Measurements from ENCODE around the gene CCDC85C. TPM values are rescaled to one million over a fixed set of nuclear protein-coding genes. Genes with fewer than 3 reads are reported as not detected.
A peak's percentile ranks its signal among the peaks of the same experiment; 100 is the strongest.

CCDC85C gene
- total RNA-seq, 1 donor from 2014 or later = 9.7 TPM

DNA sequence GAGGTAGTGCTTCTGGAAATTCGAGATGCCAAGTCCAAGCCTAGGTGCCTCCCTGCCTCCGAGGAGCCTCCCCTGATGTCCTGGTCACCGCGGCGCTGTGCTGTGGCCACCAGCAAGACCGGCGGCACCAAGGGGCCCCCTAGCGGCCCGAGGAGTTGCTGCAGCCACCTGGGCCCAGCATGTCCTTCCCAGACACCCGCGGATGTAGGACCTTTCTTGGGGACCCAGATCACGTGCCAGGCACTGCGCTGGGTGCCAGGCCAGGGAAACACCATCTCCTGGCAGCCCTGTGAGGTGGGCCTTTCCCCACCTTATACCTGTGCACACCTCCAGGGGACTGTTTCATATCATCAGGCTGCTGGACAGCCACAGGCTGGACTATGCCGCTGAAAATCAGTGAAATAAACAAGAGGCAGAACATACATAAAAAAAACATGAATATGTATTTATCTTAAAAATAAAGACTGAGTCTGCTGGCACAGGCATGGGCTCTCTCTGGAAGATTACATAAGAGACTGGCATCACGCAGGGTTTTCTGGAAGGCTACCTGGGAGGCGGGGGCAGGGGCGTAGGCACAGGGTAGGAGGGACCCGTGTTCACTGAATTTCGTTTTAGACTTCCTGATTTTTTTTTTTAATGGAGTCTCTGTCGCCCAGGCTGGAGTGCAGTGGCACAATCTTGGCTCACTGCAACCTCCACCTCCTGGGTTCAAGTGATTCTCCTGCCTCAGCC, 25.0 kb upstream of the CCDC85C start:
- DNase-seq = peak; percentile 73

DNA sequence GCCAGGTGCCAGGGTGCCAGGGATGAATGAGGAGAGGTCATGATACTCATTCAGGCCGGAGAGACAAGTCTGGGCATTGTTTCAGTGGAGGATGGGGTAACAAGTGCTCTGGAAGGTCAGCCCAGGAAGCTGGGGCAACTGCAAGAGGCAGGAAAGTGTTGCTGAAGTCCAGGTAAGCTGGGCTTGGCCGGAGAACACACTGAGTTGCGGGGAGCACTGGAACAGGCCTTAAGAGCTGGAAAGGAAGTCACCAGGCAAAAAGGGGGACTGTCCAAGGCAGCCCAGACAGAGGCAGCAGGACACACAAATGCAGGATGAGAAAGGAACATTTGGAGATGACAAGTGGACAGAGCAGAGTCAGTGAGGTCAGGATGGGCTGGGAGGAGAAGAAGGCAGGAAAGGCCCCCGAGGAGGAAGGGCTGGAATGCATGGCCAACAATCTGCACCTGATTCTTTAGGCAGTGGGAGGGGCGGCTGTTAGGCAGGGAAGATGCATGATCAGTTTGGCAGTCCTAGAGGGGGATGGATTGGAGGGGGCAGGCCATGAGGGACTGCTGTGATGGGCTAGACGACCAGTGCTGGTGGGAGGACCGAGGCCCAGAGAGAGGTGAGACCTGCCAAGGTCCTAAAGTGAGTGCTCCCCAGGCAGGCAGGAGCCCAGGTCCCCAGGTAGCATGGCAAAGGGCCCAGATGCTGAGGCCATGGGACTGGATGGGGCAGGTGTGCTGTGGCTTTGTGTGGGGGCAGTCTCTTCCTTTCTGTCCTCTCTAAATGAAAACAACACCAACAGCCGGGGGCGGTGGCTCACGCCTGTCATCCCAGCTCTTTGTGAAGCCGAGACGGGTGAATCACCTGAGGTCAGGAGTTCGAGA, 23.7 kb upstream of the CCDC85C start:
- no peak for DNase-seq

- DNase-seq = no peak
These were observed 23.1 kb upstream of the CCDC85C start for GRCh38 chr14:99627100-99627499.

GRCh38 chr14:99626041-99626648, 22.1 kb upstream of the CCDC85C start:
- no peak for DNase-seq

- no peak for DNase-seq
These were observed 21.5 kb upstream of the CCDC85C start for GRCh38 chr14:99625476-99625875.

GRCh38 chr14:99624971-99625370, 21.0 kb upstream of the CCDC85C start:
- no peak for DNase-seq

- no peak for DNase-seq
These were observed 20.0 kb upstream of the CCDC85C start for GRCh38 chr14:99624024-99624423.

DNA sequence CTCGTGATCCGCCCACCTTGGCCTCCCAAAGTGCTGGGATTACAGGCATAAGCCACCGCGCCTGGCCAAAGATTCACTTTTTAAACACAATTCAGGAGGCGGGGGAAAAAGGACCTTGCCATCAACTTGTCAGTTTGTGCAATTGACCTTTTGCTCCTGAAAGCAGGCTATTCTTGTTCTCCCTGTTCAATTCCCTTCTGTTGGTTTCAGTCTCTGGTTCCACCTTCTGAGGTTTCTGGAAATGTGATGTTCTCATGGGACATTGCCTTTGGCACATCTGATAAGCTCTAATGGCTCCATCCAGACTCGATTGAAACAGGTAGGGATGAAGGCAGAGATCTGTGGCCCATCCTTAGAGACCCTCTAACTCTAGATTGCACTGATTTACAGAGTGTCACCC, 17.9 kb upstream of the CCDC85C start:
- no peak for DNase-seq

DNA sequence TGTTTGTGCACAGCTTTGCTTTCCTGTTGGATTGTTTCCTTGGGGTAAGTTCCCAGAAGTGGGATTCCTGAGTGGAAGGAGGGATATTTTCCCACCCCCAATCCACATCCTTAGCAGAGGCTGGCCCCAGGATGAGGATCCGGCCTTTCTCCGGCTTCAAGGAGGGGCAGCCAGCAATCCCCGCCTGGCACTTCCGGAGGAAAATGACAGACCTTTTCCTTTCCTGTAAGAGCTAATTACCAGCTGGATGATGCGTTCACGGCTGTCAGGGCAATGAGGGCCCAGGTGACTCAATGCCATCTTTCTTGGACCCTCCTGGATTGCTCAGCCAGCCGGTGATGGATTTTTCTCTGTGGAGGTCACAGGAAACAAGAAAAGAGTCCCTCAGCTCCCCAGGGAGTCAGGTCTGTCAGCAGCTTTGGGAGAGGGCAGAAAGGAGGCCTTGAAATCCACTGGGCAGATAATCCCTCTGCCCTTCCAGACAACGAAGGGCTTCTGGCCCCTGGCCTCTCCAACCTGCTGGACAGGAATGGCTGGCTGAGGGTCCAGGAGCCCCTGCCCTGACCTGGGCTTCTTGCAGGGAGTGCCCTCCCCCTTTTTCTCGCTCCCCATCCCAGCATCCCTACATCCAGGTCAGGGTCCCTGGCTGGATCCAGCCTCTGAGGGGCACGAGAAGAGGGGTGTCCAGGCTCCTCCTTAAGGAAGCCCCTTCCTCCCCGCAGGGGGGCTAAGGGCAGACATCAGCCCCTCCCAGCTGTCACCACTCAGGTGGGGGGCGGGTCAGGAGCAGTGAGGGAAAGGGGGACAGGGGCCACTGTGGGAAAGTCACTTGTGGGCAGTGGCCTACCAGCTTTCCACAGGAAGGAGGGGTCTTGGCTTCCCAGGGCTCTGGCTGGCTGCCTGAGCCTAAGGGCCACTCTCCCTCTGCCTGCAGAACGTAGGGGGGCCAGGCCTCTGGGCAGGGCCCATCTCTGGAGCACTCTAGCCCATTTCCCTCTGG, 16.1 kb upstream of the CCDC85C start:
- DNase-seq = no peak

GRCh38 chr14:99616832-99617800, 13.1 kb upstream of the CCDC85C start:
- DNase-seq = no peak

DNA sequence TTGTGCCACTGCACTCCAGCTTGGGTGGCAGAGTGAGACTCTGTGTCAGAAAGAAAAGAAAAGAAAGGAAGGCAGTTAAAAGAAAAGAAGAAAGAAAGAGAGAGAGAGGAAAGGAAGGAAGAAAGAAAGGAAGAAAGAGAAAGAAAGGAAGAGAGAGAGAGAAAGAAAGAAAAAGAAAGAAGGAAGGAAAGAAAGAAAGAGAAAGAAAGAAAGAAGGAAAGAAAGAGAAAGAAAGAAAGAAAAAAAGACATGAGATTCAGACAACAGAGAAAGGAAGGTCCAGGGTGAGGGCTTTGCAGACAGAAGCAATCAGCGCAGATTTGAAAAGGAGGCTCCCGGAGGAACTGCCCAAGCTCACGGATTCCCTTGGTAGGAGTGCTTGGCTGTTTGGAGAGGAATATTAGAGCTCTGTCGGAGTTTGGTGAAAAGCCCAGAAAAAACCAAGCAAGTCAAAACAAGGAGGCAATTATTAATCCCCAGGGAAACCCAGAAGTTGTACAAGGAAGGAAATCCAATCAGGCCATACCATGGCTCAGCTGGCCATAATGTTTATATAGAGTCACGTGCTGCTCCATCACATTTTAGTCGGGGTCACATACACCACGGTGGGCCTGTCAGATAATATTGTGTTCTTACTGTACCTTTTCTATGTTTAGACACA, 11.6 kb upstream of the CCDC85C start:
- DNase-seq = no peak

DNA sequence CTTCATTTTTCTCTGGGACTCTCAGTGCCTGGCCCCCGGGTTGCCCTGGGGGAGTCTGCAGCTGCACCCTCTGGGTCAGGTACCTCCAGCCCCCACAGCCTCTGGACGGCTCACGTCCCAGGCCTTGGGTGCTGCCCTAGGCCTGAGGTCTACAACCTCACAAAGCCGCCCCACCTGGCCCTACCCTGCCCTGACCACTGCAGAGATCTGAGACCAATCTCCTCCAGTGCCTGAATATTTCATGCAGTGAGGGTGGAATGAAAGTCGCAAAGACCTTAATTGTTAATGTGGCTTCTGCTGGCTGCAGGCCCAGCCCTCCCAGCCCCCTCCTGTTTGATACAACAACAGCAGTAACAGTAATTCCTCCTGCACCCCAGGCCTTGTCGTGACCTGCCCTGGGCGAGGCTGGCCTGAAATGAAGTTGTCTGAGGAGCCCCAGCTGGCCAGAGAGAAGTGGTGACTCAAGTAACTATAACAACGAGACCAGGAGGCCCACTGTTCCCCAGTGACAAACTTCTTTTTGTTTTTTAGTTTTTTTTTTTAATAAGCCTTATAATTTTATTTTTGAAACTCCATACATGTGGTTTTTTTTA, 8.8 kb upstream of the CCDC85C start:
- no peak for DNase-seq

DNA sequence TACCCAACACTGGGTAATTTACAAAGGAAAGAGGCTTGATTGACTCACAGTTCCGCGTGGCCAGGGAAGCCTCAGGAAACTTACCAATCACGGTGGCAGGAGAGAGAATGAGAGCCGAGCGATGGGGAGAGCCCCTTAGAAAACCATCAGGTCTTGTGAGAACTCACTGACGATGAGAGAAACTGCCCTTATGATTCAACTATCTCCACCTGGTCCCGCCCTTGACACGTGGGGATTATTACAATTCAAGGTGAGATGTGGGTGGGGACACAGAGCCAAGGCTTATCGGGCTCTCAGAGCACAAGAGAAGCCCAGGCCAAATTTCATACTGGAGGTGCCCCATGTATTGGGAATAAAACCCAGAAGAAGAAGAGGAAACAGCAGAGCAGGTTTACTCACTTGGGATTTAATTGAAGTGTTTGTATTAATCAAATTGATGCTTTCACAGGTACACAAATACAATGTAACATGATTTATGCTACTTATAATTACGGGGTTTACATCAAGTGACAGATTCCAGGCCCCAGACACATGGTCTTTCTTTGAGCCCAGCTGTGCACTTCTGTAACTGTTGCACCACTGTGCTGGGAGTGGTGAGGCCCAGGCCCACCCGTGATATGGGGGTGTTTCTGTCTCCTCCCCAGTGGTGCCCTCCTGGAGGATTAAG, 8.2 kb upstream of the CCDC85C start:
- DNase-seq = no peak

- DNase-seq = no peak
These were observed 7.6 kb upstream of the CCDC85C start for GRCh38 chr14:99611646-99612045.

GRCh38 chr14:99609245-99610170, 5.5 kb upstream of the CCDC85C start:
- DNase-seq = no peak

DNA sequence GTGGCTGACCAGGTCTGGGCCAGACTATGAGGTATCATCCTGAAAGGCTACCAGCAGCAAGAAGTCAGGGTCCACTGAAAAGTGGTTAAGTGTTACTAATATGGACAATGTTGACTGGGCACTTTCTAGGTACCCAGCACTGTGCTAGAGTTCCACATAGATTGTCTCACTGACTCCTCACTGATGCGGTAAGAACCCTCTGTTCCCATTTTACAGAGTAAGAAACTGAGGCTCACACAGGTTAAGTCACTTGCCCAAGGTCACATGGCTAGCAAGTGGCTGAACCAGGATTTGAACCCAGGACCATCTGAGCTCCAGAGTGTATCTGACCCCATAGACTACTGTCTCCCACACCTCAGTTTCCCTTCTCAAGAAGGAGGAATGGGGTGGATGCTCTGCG, 4.6 kb upstream of the CCDC85C start:
- DNase-seq = no peak

GRCh38 chr14:99606359-99606758, 2.4 kb upstream of the CCDC85C start:
- no peak for DNase-seq
